ENCODE results near the gene DNMT3L.

Gene DNMT3L

DNA sequence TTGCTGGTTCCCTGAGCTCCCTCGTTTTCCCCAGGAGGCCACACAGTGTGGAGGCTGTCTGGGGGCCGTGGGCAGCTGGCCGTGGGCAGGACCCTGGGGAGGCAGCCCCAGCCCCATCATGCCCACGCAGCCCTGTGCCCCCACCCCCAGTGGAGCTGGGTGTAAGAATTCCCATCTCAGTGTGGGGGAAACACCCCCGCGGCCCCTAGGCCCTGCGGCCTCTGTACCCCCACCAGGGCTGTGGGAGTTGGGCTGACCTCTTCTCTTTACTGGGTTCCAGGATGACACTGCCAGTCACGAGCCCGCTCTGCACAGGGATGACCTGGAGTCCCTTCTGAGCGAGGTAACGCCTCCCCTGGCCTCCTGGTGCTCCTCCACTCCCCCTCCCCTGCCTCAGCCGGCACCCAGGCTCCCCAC lies 34.4 kb upstream of the DNMT3L start:
- Histone ChIP-seq H3K4me1 (ENCODE audit: low read length) (peaks cover 16% of the 10 kb centered on the region), H2AFZ (ENCODE audit: low read length) (no peak overlapping the region), H3K9ac (ENCODE audit: low read length) (no peak overlapping the region), H3F3A (ENCODE audit: insufficient read depth, low read length) (peaks cover 19% of the 10 kb centered on the region), H3K4me3 (ENCODE audit: low read length) (no peak overlapping the region), H3K4me2 (ENCODE audit: low read depth, low read length) (no peak overlapping the region), H3K9me2 (replicated peaks; ENCODE audit: insufficient read depth, low read length) (no peaks in the 10 kb centered on the region), H3K27ac (ENCODE audit: low read length) (no peak overlapping the region), H4K20me1 (ENCODE audit: insufficient read depth, low read length) (no peaks in the 10 kb centered on the region), H3K9me3 (replicated peaks; ENCODE audit: insufficient read depth, low read length) (no peaks in the 10 kb centered on the region), H3K27me3 (replicated peaks; ENCODE audit: insufficient read depth, low read length) (peaks cover 46% of the 10 kb centered on the region), H3K36me3 (replicated peaks; ENCODE audit: insufficient read depth, low read length) (no peaks in the 10 kb centered on the region), H3K79me2 (ENCODE audit: low read length) (peaks cover 10% of the 10 kb centered on the region)
- TF ChIP-seq EZH2phosphoT487 (IDR thresholded peaks at IDR 0.05; ENCODE audit: low read length) (no peak), EZH2 (optimal IDR thresholded peaks at IDR 0.05; ENCODE audit: low read depth, low read length) (no peak)
- TF ChIP-seq, protein P1, sequence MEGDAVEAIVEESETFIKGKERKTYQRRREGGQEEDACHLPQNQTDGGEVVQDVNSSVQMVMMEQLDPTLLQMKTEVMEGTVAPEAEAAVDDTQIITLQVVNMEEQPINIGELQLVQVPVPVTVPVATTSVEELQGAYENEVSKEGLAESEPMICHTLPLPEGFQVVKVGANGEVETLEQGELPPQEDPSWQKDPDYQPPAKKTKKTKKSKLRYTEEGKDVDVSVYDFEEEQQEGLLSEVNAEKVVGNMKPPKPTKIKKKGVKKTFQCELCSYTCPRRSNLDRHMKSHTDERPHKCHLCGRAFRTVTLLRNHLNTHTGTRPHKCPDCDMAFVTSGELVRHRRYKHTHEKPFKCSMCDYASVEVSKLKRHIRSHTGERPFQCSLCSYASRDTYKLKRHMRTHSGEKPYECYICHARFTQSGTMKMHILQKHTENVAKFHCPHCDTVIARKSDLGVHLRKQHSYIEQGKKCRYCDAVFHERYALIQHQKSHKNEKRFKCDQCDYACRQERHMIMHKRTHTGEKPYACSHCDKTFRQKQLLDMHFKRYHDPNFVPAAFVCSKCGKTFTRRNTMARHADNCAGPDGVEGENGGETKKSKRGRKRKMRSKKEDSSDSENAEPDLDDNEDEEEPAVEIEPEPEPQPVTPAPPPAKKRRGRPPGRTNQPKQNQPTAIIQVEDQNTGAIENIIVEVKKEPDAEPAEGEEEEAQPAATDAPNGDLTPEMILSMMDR (IDR thresholded peaks at IDR 0.05; ENCODE audit: low read length): no peak
- no peak for DNase-seq

DNA sequence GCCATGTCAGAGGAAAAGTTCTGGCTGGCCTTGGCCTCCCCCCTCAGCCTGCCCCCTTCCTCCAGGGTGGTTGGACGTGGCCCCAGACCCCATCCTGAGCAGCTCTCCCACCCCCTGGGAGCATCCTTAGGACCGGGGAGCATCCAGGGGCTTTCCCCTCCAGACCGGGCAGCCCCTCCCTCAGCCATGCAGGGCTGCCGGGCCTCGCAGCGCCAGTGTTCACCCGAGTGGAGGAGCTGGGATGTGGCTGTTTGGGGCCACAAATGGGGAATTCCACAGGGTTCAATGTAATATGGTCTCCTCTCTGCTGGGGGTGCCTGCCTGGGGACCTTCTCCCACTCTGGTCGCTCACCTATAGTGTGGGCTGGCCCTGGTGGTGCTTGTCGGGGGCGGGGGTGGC lies 33.9 kb upstream of the DNMT3L start:
- Histone ChIP-seq H3K27me3 (replicated peaks; ENCODE audit: insufficient read depth, low read length) (peaks cover 51% of the 10 kb centered on the region), H3K9me2 (replicated peaks; ENCODE audit: insufficient read depth, low read length) (no peaks in the 10 kb centered on the region), H4K20me1 (ENCODE audit: insufficient read depth, low read length) (no peaks in the 10 kb centered on the region), H3K4me3 (ENCODE audit: low read length) (no peak overlapping the region), H3K36me3 (replicated peaks; ENCODE audit: insufficient read depth, low read length) (no peaks in the 10 kb centered on the region), H3K9me3 (replicated peaks; ENCODE audit: insufficient read depth, low read length) (no peaks in the 10 kb centered on the region), H3K27ac (ENCODE audit: low read length) (no peak overlapping the region), H3K9ac (ENCODE audit: low read length) (no peak overlapping the region), H3K4me2 (ENCODE audit: low read depth, low read length) (no peak overlapping the region), H2AFZ (ENCODE audit: low read length) (no peak overlapping the region), H3K4me1 (ENCODE audit: low read length) (peaks cover 13% of the 10 kb centered on the region), H3K79me2 (ENCODE audit: low read length) (peaks cover 5% of the 10 kb centered on the region), H3F3A (ENCODE audit: insufficient read depth, low read length) (peaks cover 19% of the 10 kb centered on the region)
- TF ChIP-seq EZH2phosphoT487 (IDR thresholded peaks at IDR 0.05; ENCODE audit: low read length) (no peak), EZH2 (optimal IDR thresholded peaks at IDR 0.05; ENCODE audit: low read depth, low read length) (no peak)
- TF ChIP-seq, protein P1 (IDR thresholded peaks at IDR 0.05; ENCODE audit: low read length): no peak
- no peak for DNase-seq

DNA sequence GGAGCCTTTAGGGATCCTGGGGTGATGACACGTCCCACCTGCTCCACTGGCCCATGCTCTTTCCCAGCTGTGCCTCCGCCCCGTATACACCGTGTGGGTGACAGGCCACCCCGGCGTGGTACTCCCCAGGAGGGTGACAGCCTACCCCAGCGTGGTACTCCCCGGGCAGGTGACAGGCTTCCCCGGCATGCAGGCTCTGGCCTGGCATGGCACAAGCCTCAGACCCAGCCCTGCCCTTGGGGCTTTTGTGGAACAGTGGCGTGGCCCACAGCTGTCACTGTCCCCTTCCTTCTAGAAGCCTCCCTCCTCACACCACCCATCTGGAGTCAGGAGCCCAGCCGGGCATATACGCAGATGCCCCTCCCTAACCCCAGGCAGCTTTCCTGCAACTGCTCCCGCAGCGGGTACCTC lies 33.5 kb upstream of the DNMT3L start:
- no peak overlapping the region for H3K4me2 ChIP-seq (ENCODE audit: low read depth, low read length)
- no peaks in the 10 kb centered on the region for H3K9me3 ChIP-seq (replicated peaks; ENCODE audit: insufficient read depth, low read length)
- H3F3A ChIP-seq (ENCODE audit: insufficient read depth, low read length): peaks cover 19% of the 10 kb centered on the region
- TF ChIP-seq EZH2 (optimal IDR thresholded peaks at IDR 0.05; ENCODE audit: low read depth, low read length) (no peak), EZH2phosphoT487 (IDR thresholded peaks at IDR 0.05; ENCODE audit: low read length) (no peak)
- TF ChIP-seq, protein P1 (IDR thresholded peaks at IDR 0.05; ENCODE audit: low read length): no peak
- DNase-seq: no peak
- no peak overlapping the region for H2AFZ ChIP-seq (ENCODE audit: low read length)
- H3K27me3 ChIP-seq (replicated peaks; ENCODE audit: insufficient read depth, low read length): peaks cover 55% of the 10 kb centered on the region
- no peaks in the 10 kb centered on the region for H3K36me3 ChIP-seq (replicated peaks; ENCODE audit: insufficient read depth, low read length)
- peaks cover 13% of the 10 kb centered on the region for H3K4me1 ChIP-seq (ENCODE audit: low read length)
- H3K9me2 ChIP-seq (replicated peaks; ENCODE audit: insufficient read depth, low read length): no peaks in the 10 kb centered on the region
- no peak overlapping the region for H3K4me3 ChIP-seq (ENCODE audit: low read length)
- no peak overlapping the region for H3K27ac ChIP-seq (ENCODE audit: low read length)
- H4K20me1 ChIP-seq (ENCODE audit: insufficient read depth, low read length): no peaks in the 10 kb centered on the region
- H3K79me2 ChIP-seq (ENCODE audit: low read length): peaks cover under 1% of the 10 kb centered on the region; the same call in 1 of the 2 replicates
- H3K9ac ChIP-seq (ENCODE audit: low read length): no peak overlapping the region
